ENCODE measurements around the gene TAX1BP3.

DNA sequence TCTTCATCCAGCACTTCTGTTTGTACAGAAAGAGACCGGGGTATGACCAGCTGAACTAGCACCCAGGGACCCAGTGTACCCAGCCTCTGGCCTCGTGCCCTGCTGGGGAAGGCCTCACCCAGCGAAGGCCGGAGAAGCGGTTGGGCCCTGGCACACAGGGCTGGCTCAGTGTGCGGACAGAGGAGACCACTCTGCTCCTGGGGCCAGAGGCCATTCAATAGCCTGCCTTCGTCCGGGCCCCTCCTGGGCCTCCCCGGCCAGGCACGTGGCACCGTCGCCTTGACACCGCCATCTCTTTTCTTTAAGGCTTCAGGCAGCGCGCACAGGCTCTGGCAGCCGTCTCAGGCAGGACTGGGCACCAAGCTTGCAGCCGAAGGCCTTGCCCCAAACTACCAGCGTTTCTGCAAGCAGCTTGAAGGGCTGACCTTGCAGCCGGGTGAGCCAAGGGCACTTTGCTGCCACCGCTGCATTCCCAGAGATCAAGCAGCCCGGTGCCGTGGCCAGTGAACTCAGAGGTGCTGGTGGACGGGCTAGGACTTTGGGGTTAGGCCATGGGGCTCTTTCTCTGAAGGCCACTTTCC is 8.0 kb downstream of the TAX1BP3 start:
- TF ChIP-seq CHD2 (IDR thresholded peaks at IDR 0.05; ENCODE audit: low read length, partially characterized antibody) (no peak), KDM1A (IDR thresholded peaks at IDR 0.05; ENCODE audit: low read depth) (no peak), POLR2A (IDR thresholded peaks at IDR 0.05; ENCODE audit: low read length) (no peak), JUNB (IDR thresholded peaks at IDR 0.05) (no peak), MAZ (IDR thresholded peaks at IDR 0.05; ENCODE audit: borderline replicate concordance, low read depth, low read length) (no peak), EP300 (IDR thresholded peaks at IDR 0.05) (no peak), CEBPB (IDR thresholded peaks at IDR 0.05) (no peak), RAD21 (conservative IDR thresholded peaks at IDR 0.05 in 1 of 2, IDR thresholded peaks at IDR 0.05 in 1 of 2) (no peak), CBX8 (IDR thresholded peaks at IDR 0.05) (no peak), ZFP36 (IDR thresholded peaks at IDR 0.05; ENCODE audit: borderline replicate concordance, partially characterized antibody) (no peak)
- TF ChIP-seq, protein P1, sequence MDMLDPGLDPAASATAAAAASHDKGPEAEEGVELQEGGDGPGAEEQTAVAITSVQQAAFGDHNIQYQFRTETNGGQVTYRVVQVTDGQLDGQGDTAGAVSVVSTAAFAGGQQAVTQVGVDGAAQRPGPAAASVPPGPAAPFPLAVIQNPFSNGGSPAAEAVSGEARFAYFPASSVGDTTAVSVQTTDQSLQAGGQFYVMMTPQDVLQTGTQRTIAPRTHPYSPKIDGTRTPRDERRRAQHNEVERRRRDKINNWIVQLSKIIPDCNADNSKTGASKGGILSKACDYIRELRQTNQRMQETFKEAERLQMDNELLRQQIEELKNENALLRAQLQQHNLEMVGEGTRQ (IDR thresholded peaks at IDR 0.05): no peak
- TF ChIP-seq, protein P2, sequence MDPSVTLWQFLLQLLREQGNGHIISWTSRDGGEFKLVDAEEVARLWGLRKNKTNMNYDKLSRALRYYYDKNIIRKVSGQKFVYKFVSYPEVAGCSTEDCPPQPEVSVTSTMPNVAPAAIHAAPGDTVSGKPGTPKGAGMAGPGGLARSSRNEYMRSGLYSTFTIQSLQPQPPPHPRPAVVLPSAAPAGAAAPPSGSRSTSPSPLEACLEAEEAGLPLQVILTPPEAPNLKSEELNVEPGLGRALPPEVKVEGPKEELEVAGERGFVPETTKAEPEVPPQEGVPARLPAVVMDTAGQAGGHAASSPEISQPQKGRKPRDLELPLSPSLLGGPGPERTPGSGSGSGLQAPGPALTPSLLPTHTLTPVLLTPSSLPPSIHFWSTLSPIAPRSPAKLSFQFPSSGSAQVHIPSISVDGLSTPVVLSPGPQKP (IDR thresholded peaks at IDR 0.05; ENCODE audit: low read depth, low read length): no peak
- TF ChIP-seq, protein P3, sequence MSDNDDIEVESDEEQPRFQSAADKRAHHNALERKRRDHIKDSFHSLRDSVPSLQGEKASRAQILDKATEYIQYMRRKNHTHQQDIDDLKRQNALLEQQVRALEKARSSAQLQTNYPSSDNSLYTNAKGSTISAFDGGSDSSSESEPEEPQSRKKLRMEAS (IDR thresholded peaks at IDR 0.05): no peak
- TF ChIP-seq, protein P4, sequence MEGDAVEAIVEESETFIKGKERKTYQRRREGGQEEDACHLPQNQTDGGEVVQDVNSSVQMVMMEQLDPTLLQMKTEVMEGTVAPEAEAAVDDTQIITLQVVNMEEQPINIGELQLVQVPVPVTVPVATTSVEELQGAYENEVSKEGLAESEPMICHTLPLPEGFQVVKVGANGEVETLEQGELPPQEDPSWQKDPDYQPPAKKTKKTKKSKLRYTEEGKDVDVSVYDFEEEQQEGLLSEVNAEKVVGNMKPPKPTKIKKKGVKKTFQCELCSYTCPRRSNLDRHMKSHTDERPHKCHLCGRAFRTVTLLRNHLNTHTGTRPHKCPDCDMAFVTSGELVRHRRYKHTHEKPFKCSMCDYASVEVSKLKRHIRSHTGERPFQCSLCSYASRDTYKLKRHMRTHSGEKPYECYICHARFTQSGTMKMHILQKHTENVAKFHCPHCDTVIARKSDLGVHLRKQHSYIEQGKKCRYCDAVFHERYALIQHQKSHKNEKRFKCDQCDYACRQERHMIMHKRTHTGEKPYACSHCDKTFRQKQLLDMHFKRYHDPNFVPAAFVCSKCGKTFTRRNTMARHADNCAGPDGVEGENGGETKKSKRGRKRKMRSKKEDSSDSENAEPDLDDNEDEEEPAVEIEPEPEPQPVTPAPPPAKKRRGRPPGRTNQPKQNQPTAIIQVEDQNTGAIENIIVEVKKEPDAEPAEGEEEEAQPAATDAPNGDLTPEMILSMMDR (IDR thresholded peaks at IDR 0.05): no peak

Measured in A549 (cell line).